HG03103 (cell line): ENCODE measurements around the gene PRKAR2B.
"Not testable (repeated sequence)": the region's sequence is repeated elsewhere in the genome, so short reads cannot be mapped to it uniquely, and the experiment has no call there.

Experiments used
- ATAC-seq: cut with Tn5 transposase; IDR thresholded peaks from one replicate; pipeline ENCODE4 v1.9.1; 2021; ENCODE audit warnings: low read depth; ENCODE audit not compliant: unreplicated experiment

Gene PRKAR2B

GRCh38 chr7:107150375-107151073 lies 106.0 kb downstream of the PRKAR2B start:
- ATAC-seq, result no peak

DNA sequence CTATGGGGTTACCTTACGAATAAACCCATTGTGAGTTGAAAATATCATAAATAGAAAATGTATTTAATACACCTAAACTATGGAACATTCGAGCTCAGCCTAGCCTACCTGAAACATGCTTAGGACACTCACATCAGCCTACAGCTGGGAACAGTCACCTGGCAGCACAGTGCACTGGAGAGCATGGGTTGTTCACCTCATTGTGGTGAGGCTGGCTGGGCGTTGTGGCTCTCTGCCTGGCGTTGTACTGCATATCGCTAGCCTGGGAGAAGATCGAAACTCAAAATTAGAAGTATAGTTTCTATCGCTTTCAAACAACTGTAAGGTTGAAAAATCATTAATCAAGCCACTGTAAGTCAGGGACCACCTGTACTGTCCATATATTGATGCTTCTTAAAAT lies 107.0 kb downstream of the PRKAR2B start:
- no peak for ATAC-seq

DNA sequence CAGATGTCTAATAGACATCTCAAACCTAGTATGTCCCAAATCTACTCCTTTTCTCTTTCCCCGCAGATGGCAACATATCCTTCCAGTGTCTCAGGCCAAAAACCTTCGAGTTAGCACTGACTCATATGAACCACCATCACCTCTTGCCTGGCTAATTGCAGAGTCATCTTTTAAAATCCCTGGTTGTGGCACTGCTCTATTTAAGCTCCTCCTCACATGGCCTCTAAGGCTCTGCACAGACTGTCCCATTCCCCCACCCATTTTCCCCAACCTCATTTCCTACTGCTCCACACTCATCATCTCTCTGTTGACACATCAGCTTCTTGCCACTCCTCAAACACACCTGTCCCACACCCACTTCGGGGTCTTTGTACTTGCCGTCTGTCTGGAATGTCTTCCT lies 107.5 kb downstream of the PRKAR2B start:
- ATAC-seq, result no peak

GRCh38 chr7:107154826-107155225 lies 110.3 kb downstream of the PRKAR2B start:
- no peak for ATAC-seq

GRCh38 chr7:107155726-107156125 lies 111.2 kb downstream of the PRKAR2B start:
- not testable (repeated sequence) for ATAC-seq

- ATAC-seq, result no peak
Observed at GRCh38 chr7:107157091-107157490, 112.6 kb downstream of the PRKAR2B start.

DNA sequence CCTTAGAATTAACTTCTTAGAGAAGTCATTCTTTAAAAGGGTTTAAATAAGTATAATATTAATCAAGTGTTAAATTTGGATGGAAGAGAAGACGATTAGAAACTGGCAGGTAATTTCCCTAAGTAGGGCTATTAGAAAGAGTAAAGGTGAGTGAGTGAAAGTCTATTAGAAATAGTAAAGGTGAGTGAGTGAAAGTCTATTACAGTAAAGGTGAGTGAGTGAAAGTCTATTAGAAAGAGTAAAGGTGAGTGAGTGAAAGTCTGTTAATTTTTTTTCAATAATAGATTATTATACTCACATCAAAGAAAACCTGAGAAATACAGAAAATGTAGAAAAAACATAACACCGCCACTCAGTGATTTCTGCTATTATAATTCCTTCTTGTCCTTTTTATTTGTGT lies 113.5 kb downstream of the PRKAR2B start:
- ATAC-seq, result no peak

DNA sequence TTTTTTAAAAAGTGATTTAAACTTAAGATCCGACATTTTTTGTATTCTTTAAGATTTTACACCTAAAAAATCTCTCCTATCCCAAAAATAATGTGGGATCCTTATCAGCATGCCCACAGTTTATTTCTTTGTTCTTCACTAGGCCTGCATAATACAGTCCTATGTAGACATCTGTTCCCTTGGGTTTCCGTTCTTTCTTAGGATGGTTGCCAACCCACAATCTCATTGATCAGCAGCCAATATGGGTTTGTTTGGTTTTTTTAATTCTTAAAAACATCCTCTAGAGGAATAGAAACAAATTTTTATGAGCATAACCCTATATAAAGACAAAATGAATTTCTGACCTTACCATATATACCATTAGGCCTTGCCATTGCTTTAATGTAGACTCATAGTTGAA lies 115.9 kb downstream of the PRKAR2B start:
- ATAC-seq, result no peak

GRCh38 chr7:107161415-107161814 lies 116.9 kb downstream of the PRKAR2B start:
- ATAC-seq, result no peak

- no peak for ATAC-seq
Observed at GRCh38 chr7:107162475-107162874, 118.0 kb downstream of the PRKAR2B start.

DNA sequence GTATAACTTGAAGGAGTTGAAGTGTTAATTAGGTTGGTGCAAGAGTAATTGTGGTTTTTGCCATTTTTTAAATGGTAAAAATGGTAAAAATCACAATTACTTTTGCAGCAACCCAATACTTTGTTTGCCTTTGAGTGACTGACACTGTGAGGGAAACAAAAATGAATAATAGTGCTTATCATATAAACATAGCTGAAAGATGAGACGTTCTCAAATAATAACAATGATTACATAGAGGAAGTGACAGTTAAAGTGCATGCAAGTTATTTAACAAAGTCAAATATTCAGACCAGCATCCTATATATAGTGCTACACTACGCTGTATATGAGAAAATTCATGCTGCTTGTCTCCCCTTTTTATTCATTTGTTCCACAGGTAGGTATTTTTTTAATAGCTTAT lies 119.6 kb downstream of the PRKAR2B start:
- no peak for ATAC-seq

DNA sequence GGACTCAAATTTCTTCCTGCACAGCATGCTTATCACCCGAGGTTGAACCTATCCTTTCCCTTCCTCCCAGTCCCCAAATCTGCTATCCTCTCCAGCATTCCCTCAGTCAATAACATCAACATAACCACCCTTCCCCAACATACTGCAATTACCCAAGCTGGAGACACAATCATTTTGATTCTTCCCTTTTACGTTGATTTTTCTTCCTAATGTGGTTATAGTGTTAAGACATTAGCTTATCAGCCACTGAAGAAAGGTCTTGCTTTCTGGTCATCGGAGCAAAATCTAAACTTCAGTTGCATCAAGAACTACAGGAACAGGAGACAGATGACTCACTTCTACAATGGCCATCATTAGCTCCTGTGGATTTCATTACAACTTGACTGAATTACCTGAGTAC lies 120.8 kb downstream of the PRKAR2B start:
- ATAC-seq, result no peak

GRCh38 chr7:107166736-107167426 lies 122.4 kb downstream of the PRKAR2B start:
- no peak for ATAC-seq

- no peak for ATAC-seq
Observed at GRCh38 chr7:107167483-107168232, 123.2 kb downstream of the PRKAR2B start.

DNA sequence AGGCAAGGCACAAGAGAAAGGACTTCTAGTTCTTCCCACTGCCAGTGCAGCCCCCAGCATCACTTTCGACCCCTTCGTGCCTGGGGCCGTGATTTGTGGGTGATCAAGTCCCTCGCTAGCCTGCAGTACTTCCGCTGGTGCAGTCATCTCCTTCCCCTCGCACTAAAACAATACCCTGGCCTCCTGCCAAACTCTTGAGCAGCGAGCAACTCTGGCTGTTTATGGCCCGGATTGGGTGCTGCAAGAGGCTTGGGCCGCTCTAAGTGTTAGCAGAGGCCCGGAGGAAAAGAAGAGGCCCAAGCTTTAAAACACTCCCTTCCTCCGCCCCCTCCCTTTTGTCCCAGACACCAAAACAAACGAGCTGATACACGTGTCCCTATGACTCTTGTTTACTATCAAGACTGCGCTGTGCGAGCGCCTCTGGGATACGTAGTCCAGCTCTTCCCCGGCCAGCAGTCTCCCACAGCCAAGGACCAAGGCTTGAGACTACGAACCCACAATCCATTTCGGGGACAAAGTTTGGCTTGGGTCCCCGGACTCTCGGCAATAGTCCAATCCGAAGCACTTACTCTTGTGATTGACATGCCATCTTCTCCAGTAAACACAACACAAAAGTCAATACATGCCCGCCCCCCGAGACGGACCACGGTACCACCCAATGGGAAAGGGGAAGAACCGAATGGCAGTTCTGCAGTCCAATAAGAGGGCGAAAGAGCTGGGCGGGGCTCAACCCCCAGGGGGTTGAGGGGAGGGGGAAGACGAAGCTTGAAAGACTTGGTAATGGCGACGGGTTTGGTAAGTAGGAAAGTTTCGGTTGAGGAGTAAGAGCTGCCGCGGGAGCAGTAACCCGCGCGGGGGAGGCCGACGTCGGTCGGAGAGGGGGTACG lies 124.0 kb downstream of the PRKAR2B start, which contains the start of gene HBP1:
Gene HBP1, plus strand, starts transcription at position 771 of the 887 bp plus-strand sequence. CDS start 10,891 bp downstream, outside the sequence.
- peak; percentile 83 for ATAC-seq

DNA sequence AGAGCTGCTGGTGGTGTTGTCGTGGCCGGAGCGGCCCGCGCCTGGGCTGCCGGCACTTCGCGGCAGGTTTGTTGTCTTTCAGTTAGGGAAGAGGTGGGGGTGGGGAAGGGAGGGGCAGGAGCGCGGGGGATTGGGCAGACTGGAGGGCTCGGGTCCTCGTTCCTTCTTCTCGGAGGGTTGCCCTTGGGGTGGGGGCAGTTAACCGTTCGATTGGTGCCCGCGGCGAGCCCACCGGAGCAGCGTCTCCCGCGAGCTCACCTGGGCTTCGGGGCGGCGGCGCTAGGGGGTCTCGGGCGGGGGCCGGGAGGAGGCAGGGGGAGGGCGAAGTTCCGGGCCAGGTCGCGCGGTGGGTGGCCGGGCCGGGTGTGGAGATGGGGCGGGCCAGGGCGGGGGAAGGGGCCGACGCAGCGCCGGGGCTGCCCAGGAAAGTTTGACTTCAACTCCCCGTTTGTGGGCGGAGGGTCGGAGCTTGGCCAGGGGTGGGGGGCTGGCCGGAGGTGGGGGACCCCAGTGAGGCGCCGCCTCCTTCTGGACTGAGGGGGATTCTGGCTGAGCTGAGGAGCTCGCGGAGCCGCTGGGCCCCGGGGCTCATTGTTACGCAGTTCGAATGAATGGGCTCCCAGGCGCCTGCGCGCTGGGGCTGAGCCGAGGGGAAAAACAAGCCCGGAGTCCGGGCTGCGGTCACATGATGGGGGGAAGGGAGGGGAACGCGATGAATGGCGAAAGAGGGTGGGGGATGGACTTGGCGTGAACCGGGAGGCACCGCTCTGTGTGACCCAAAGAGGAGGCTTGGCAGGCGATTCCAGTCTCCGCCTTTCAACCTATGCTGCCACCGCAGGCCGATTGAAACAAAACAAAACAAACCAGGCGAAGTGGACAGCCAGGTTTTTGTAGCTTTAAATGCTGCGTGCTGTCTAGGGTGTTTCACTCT lies 124.9 kb downstream of the PRKAR2B start:
- ATAC-seq, result peak; percentile 24

DNA sequence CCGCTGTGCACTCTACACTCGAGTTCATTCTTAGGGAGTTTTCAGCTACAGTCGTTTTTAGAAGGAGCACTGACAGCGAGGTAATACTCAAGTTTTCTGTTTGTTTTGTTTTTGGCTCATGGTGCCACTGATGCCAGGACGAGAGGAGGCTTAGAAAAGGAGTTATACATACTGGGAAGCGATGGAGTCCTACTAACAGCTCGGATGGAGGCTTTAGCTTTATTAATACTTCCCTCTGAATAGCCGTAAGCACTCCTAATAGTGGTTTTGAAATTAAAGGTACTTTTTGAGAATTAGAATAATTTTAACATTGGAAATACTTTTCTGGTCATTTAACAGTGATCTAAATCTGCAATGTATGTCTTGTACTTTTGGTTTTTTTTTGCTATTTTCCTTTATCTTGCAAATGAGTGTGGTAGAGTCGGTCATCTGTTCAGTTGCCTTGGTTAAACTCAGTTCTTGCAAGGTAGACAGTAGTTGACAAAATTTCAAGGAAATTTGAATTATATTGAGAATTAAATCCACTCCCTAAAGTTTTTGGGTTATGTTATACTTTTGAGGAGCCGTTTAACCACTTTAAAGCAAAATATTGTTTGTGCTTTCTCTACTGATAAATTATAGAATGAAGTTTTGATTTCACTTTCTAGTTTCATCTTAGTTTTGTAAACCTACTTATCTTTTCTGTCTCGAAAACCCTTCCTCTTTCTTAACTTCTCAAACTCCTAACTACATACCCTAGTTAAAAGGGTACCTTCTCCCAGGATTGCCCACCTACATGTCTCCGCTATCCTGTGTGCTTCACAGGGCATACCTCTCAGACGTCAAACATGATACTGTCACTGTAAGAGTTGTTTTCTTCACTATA lies 125.8 kb downstream of the PRKAR2B start:
- ATAC-seq, result no peak

GRCh38 chr7:107171496-107171895 lies 127.0 kb downstream of the PRKAR2B start:
- ATAC-seq, result no peak
